CMK (cell line): ENCODE measurements around the gene TTC22.
A peak's percentile ranks its signal among the peaks of the same experiment; 100 is the strongest.

Experiments used
- DNase-seq: peaks from one replicate; pipeline ENCODE4 v3.0.0-alpha.2; 2010; ENCODE audit warnings: low read depth

Gene TTC22

DNA sequence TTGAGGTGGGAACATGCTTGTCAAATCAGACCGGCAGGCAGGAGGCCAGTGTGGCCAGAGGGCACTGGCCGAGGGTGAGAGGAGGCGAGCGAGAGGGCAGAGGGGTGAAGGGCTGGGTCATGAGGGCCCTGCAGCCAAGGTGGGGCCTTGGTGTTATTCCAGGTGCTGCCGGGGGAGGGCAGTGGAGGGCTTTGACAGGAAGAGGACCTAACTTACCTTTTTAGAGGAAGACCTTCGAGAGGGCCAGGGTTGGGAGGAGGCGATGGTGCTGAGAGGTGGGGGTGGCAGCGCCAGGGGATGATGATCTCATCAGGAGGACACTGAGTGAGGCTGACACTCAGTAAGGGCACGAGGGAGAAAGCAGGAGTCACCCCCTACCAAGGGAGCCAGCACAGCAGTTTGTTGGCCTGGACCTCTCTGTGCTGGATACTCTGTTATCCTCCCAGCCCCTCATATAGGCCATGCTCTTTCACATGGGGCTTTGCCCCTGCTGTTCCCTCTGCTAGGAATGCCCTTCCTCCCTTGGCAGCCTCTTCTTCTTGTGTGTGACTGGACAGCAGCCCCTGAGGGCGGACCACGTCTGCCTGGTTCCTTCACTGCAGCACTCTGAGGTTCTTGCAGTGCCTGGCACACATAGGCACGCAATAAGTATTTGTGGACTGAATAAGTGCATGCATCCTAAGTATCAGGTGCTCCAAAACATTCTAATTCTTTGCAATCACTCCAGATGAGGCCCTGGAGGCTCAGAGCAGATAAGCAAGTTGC lies 7.5 kb upstream of the TTC22 start:
- no peak for DNase-seq

DNA sequence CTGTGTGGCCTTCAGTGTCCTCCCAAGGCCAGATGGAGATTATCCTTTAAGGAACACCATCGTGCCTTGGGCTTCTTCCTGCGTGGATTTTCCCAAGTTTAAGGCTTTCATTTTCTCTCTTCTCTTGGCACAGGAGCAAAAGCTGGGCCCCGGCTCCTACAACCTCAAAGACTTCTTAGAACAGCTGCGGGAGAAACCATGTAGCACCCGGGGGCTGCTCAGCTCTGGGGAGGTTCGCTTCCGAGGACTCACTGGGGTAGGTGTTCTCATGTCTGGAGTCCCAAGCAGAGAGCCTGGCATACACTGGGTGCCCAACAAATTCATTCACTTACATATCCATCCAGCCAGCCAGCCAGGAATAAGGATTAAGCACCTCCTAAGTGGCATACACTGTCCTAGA lies 6.6 kb upstream of the TTC22 start:
- DNase-seq: no peak

DNA sequence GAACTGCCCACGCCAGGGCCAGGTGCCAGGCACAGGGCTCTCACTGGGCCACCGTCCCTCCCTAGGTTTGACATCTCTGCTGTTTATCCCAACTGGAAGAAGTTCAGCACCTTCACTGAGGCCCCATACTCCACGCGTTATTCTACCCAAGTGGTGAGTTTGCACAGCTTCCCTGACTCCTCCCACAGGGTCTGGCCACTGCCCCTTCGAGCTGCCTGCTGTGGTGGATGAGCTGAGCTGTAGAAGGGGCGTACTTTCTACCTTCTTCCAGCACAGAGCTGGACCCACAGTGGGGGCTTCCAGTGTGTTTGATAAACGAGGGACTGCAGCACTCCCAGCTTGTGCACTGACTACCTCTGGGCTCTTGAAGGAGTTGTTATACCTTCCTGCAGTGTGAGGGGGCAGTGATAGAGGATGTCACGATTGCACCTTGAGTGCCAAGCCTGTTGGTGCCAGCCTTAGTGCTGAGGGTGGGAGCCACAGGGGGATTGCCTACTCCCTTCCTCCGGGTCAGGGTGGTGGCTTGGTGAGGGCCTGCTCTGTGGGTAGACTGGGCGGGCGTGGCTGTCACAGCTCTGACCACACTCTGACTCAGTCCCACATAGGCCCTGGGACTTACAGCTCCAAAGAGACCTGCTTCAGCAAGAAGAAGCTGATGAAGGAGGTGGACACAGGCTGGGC lies 5.9 kb upstream of the TTC22 start:
- peak; percentile 27 for DNase-seq

GRCh38 chr1:54805981-54806381 lies 4.9 kb upstream of the TTC22 start:
- DNase-seq: no peak

DNA sequence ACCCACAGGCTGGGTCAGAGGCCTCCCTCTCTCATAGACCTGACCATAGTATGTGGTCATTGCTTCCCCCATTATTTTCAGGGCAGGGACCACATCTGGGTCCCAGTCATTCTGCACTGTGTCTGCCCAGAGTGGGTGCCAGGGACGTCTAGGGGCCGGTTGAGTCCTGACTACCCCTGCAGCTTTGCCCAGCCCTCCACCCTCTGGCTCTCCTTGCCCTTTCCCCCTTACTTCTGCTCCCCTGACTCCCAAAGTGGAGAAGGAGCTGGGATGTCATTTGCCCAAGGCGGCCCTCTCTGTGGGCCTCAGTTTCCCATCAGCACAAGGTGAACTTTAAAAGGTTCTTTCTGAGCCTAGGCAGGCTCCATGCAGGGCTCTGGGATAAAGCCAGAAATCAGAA lies 4.3 kb upstream of the TTC22 start:
- no peak for DNase-seq

- DNase-seq: no peak
Measured at GRCh38 chr1:54804471-54805132, 3.5 kb upstream of the TTC22 start.

- DNase-seq: no peak
Measured at GRCh38 chr1:54803761-54804470, 2.8 kb upstream of the TTC22 start.

GRCh38 chr1:54800041-54800898 lies 853 bp downstream of the TTC22 start:
- no peak for DNase-seq

DNA sequence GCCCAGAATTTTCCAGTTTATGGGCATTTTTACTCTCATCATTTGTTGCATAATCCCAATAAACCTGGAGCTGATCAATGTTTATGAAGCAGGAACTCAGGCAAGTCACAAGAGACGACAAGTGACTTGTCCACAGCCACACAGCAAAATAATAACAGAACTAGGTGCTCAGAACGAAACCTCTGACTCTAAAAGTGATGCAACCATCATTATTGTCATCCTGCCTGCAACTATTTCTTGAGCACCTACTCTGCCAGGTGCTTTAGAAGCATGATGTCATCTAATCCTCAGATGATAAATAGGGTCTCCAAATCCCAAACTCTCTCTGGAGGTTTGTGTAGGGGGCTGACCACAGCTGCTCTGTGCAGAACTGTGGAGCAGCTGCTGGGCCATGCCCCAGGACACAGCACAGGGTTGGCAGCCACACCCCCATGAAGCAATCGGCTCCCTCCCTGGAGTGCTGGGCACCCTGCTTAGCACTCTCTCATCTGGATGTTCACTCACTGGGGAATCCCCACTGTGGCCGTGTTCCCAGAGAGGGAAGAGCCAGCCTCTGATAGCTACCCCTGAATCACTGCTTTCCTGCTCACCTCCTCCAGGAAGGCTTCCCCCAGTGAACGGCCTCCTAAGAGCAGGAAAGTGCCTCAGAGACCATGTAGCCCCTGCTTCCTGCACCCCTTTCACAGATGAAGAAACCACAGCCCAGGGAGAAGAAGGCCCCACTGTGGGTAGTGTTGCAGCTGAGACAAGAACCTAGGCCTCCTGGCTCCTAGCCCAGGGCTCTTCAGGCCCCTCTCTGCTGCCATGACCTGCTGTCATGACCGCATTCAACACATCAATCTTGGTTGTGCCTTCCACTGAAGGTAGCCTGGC lies 2.1 kb downstream of the TTC22 start:
- no peak for DNase-seq

DNA sequence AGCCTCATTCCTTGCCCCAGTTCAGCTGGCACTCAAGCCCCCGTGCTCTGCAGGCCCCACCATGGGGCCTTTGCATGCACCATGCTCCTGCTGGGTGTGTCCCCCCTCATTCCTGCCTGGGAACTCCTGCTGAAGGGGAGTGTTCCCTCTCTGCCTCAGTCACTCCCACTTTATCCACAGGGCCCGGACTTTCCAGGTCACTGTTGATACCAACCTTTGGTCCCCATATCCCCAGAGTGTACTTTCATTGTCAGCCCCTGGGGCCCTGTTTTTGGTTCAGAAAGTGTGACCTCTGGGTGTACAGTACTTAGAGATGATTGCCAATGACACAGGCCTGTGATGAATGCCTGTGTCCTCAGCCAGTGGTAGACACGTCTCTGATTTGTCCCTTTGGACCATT lies 2.9 kb downstream of the TTC22 start:
- DNase-seq: no peak

GRCh38 chr1:54796902-54797301 lies 4.2 kb downstream of the TTC22 start:
- no peak for DNase-seq

DNA sequence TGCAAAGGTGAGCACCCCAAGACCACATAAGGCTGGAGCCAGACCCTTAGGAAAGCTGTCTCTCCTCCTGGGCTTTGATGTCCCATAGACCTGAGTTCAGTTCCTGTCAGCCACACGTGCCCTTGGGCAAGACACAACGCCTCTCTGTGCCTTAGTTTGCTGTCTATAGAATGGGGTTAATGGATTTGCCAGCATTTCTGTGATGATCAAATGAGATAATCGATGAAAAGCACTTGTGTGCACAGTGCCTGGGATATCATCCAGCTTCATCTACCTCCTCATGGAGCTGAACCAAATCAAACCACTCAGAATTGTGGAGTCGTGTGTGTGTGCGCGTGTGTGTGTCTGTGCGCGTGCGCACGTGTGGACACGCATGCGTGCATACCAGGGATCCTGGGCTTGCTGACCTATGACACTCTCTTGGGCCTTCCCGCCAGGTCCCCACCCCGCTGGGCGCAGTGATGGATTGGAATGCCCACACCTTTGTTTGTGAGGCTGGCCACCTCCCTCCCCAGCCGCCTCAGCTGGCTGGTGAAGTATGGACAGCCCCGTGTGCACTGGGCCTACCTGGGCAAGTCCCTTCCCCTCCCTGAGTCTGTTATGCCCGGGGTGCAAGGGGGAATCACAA lies 5.2 kb downstream of the TTC22 start:
- DNase-seq: no peak

DNA sequence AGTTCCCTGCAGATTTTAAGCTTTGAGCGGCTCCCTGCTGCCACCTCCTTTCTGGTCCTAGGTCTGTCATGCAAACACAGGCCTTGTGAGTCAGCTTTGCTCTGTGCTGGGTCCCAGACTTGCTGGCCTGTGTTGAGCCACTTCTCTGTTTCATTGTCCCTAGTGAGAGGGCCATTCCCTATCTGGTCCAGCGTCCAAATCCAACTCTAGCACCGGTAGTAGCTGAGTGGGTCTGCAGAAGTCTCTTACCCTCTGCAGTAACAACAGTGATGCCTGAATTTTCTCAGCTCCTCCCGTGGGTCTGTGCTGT lies 5.8 kb downstream of the TTC22 start:
- DNase-seq: no peak

- DNase-seq: no peak
Measured at GRCh38 chr1:54794451-54795355, 6.4 kb downstream of the TTC22 start.

- no peak for DNase-seq
Measured at GRCh38 chr1:54792686-54793282, 8.3 kb downstream of the TTC22 start.

GRCh38 chr1:54791880-54792522 lies 9.1 kb downstream of the TTC22 start:
- DNase-seq: peak; percentile 68

DNA sequence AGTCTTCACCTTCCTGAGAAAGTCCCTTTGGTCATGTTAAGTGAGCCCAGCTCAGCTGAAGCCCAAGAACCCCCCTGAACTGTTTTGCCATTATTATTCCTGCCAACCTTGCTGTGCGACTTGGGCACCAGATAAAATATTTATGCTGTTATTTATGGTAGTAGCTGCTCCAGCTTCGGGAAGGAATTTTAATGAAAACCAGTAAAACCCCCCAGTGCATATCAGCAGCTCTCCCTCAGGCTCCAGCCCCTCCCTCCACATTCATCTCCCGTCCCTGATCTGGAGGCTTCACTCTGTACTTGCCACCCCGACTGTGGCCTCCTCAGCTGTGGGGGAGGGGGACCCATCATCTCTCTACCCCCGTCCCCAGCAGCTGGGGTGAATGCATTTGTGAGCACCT lies 12.7 kb downstream of the TTC22 start:
- DNase-seq: no peak

DNA sequence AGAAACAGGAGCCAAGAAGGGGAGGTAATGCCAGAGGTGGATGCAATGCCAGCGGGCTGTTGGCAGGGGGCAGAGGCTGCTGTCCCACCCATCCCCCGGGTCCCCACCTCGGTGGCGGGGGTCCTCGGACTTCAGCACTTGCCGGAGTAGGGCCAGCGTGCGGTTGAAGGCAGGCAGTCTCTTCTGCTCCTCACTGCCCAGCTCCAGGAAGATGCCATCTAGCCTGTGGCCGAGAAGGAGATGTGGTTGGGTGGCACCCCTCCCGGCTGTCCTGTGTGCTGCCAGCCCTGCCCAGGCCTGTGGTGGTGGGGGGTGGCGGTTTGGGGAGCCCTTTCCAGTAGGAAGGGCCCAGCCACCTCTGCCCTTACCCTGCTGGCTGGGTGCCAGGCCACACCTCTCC lies 13.5 kb downstream of the TTC22 start:
- DNase-seq: no peak
